Lung (tissue), 12 donors: ENCODE measurements around the gene DLAT. TPM values are rescaled to one million over a fixed set of nuclear protein-coding genes. Genes with fewer than 3 reads are reported as not detected.
"Not testable (repeated sequence)": the region's sequence is repeated elsewhere in the genome, so short reads cannot be mapped to it uniquely, and the experiment has no call there.

Source experiments
- ATAC-seq: fragments of 200-7000 bp; cut with Tn5 transposase; one replicate; pipeline ENCODE4 v1.9.1; 2020; ENCODE audit warnings: moderate number of reproducible peaks; ENCODE audit not compliant: insufficient read depth, low FRiP score
- DNase-seq, 3 donors: peaks; one replicate each; pipeline ENCODE4 v3.0.0-alpha.2; 2013 to 2017
- H3K27ac ChIP-seq, 2 donors: one replicate each; pipeline ENCODE4 v1.5.1; 2013; ENCODE audit warnings: mild to moderate bottlenecking in 2 of 2, moderate library complexity in 2 of 2, control low read depth in 1 of 2, inconsistent platforms in 1 of 2, low read depth in 1 of 2, low read length in 1 of 2
- H3K27me3 ChIP-seq, 3 donors: one replicate each; pipeline ENCODE4 v1.5.1; 2013; ENCODE audit warnings: low read length in 2 of 3; ENCODE audit not compliant: control insufficient read depth in 3 of 3, insufficient read depth in 3 of 3
- H3K36me3 ChIP-seq, 4 donors: one replicate each; pipeline ENCODE4 v1.5.1; 2013; ENCODE audit warnings: low read length in 4 of 4, mild to moderate bottlenecking in 1 of 4, moderate library complexity in 1 of 4; ENCODE audit not compliant: control insufficient read depth in 4 of 4, insufficient read depth in 4 of 4
- H3K4me1 ChIP-seq, 5 donors: one replicate each; pipeline ENCODE4 v1.5.1; 2013; ENCODE audit warnings: low read length in 5 of 5, mild to moderate bottlenecking in 2 of 5, moderate library complexity in 1 of 5; ENCODE audit not compliant: control insufficient read depth in 5 of 5, insufficient read depth in 5 of 5
- H3K4me3 ChIP-seq: one replicate; pipeline ENCODE4 v1.5.1; 2013; ENCODE audit warnings: mild to moderate bottlenecking, control low read depth, moderate library complexity
- H3K9ac ChIP-seq, 2 donors: one replicate each; pipeline ENCODE4 v1.5.1; 2013; ENCODE audit warnings: low read length in 2 of 2, control low read depth in 1 of 2; ENCODE audit not compliant: insufficient read depth in 1 of 2
- H3K9me3 ChIP-seq, 4 donors: one replicate each; pipeline ENCODE4 v1.5.1; 2013; ENCODE audit warnings: low read length in 3 of 4, mild to moderate bottlenecking in 1 of 4, moderate library complexity in 1 of 4; ENCODE audit not compliant: control insufficient read depth in 4 of 4, insufficient read depth in 3 of 4
- CTCF ChIP-seq: IDR thresholded peaks from 2 replicates; pipeline ENCODE4 v1.5.1; 2012; ENCODE audit warnings: mild to moderate bottlenecking; ENCODE audit errors: control extremely low read depth, extremely low read depth
- WGBS, 2 donors: extraction: QIAGEN DNeasy Blood & Tissue Kit; methylation state at CpG; one replicate each; pipeline ENCODE4 v1.1.7; 2013; 5-methylcytosine and 5-hydroxymethylcytosine counted together
- polyA plus RNA-seq, 2 donors: library from polyadenylated mRNA; stranded (reverse); fragments of 200-250 nt; gene quantifications; one replicate each; pipeline ENCODE4 v1.2.1, GENCODE V29; 2013
- total RNA-seq, 2 donors: library from RNA; depleted of rRNA in 1 of 2; stranded (reverse); fragments of >200 nt in 1 of 2; gene quantifications; one replicate each; pipeline ENCODE4 v1.2.1, GENCODE V29; 2014 to 2021
- donor health status: control.
- donor health status: control.
- donor health status: Bipolar disorder and iron deficiency.
- donor health status: healthy.
- donor health status: DM: yes; HTN: yes; CAD: no.

The DLAT gene
- total and polyA plus RNA-seq, 4 donors: 12.0 to 32.9 (median 26.5) TPM

DNA sequence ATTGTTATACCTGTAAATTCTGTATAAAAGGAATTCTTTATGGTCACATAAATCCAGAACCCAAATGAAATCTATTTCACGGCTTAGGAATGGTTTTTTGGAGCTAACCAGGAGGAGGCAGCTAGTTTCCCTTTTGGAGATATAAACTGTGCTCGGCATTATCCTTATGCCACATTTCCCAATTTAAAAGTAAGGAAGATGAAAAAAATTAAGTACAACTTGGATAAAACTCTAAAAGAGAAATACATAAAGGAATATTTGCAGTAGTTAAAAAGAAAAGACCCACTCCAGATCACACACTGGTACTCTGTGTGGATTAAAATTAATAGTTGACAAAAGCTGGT is 17.7 kb downstream of the DLAT start:
- H3K4me1 ChIP-seq: peaks cover 0 to 2% (median 0%) of the 10 kb centered on the region in 5 donors
- WGBS, 2 donors: 95 to 98% methylated on average over 2 of the region's 2 CpGs
- DNase-seq: no peak
- H3K9ac ChIP-seq: no peak overlapping the region
- TF ChIP-seq CTCF: no peak
- no peaks in the 10 kb centered on the region for H3K27me3 ChIP-seq
- ATAC-seq: no peak
- H3K36me3 ChIP-seq: peaks cover 11 to 25% (median 13%) of the 10 kb centered on the region in 4 donors
- no peak overlapping the region for H3K4me3 ChIP-seq
- no peak overlapping the region for H3K27ac ChIP-seq
- no peaks in the 10 kb centered on the region for H3K9me3 ChIP-seq

DNA sequence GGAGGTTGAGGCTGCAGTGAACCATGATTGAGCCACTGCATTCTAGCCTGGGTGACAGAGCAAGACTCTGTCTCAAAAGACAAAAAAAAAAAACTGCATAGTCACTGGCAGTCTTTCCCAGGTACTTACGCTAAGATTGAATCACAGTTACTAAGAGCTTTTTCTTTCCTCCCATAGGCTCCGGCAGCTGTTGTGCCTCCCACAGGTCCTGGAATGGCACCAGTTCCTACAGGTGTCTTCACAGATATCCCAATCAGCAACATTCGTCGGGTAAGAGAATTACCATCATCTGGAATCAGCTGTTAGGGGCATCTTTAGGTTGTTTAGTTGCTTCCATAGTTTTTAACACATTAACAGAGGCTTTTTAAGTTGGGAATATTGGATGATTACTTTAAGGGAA is 19.8 kb downstream of the DLAT start:
- Histone ChIP-seq H3K27ac (no peak overlapping the region), H3K9ac (no peak overlapping the region), H3K9me3 (no peaks in the 10 kb centered on the region), H3K4me3 (no peak overlapping the region), H3K27me3 (no peaks in the 10 kb centered on the region), H3K36me3 (peaks cover 8 to 29% (median 10%) of the 10 kb centered on the region in 4 donors), H3K4me1 (peaks cover 0 to 4% (median 0%) of the 10 kb centered on the region in 5 donors)
- no peak for TF ChIP-seq CTCF
- DNase-seq: no peak
- no peak for ATAC-seq
- WGBS, 2 donors: 96 to 98% methylated on average over 4 of the region's 4 CpGs

- not testable (repeated sequence) for H3K9me3 ChIP-seq, H3K9ac ChIP-seq, ATAC-seq, DNase-seq, H3K4me3 ChIP-seq, H3K27ac ChIP-seq, H3K4me1 ChIP-seq, H3K27me3 ChIP-seq
- WGBS, 2 donors: 95 to 100% methylated on average over 2 of the region's 2 CpGs
- peaks cover 7 to 36% (median 11%) of the 10 kb centered on the region in 4 donors for H3K36me3 ChIP-seq
Observed at GRCh38 chr11:112046647-112047046, 21.4 kb downstream of the DLAT start.

DNA sequence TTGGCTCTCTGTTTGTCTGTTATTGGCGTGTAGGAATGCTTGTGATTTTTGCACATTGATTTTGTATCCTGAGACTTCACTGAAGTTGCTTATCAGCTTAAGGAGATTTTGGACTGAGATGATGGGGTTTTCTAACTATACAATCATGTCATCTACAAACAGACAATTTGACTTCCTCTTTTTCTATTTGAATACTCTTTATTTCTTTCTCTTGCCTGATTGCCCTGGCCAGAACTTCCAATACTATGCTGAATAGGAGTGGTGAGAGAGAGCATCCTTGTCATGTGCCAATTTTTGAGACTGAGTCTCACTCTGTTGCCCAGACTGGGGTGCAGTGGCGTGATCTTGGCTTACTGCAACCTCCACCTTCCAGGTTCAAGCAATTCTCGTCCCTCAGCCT is 23.0 kb downstream of the DLAT start:
- 97% methylated on average over 3 of the region's 3 CpGs for WGBS, 2 donors
- H3K27me3 ChIP-seq, H3K27ac ChIP-seq, ATAC-seq, H3K4me3 ChIP-seq, H3K9me3 ChIP-seq, H3K4me1 ChIP-seq, H3K9ac ChIP-seq, DNase-seq: not testable (repeated sequence)
- peaks cover 7 to 42% (median 18%) of the 10 kb centered on the region in 4 donors for H3K36me3 ChIP-seq

GRCh38 chr11:112049777-112050176 is 24.6 kb downstream of the DLAT start:
- no peak for ATAC-seq
- H3K36me3 ChIP-seq: peaks cover 7 to 45% (median 21%) of the 10 kb centered on the region in 4 donors
- no peak overlapping the region for H3K27ac ChIP-seq
- H3K9me3 ChIP-seq: no peaks in the 10 kb centered on the region
- peaks cover 0 to 2% (median 0%) of the 10 kb centered on the region in 5 donors for H3K4me1 ChIP-seq
- 48% methylated on average over 2 of the region's 2 CpGs for WGBS, 2 donors
- H3K9ac ChIP-seq: no peak overlapping the region
- H3K27me3 ChIP-seq: no peaks in the 10 kb centered on the region
- no peak for DNase-seq
- H3K4me3 ChIP-seq: no peak overlapping the region
- no peak for TF ChIP-seq CTCF
